Measurements from ENCODE around the gene SLX4IP. TPM values are rescaled to one million over a fixed set of nuclear protein-coding genes. Genes with fewer than 3 reads are reported as not detected.

SLX4IP gene
- total RNA-seq, 3 donors from 2014 or later, result 5.7 to 9.7 (median 7.7) TPM

- DNase-seq (no peak), ATAC-seq (no peak)
- TF ChIP-seq CTCF (IDR thresholded peaks at IDR 0.05), result no peak
- intact Hi-C loops (cut with DNase I, micrococcal nuclease), result no loop called here
- H3K4me3 ChIP-seq, result no peak overlapping the region
- H3K36me3 ChIP-seq (ENCODE audit: low read depth), result peaks cover 8% of the 10 kb centered on the region
- no peaks in the 10 kb centered on the region for H3K9me3 ChIP-seq
- peaks cover 9% of the 10 kb centered on the region for H3K4me1 ChIP-seq (ENCODE audit: low read depth)
Observed at GRCh38 chr20:10641893-10642292, 206.8 kb downstream of the SLX4IP start.

GRCh38 chr20:10642856-10643559 lies 207.9 kb downstream of the SLX4IP start:
- intact Hi-C loops (cut with DNase I, micrococcal nuclease), result no loop called here
- Histone ChIP-seq H3K9me3 (no peaks in the 10 kb centered on the region), H3K4me1 (ENCODE audit: low read depth) (no peaks in the 10 kb centered on the region), H3K4me3 (no peak overlapping the region), H3K36me3 (ENCODE audit: low read depth) (peaks cover 8% of the 10 kb centered on the region)
- DNase-seq (no peak), ATAC-seq (no peak)
- no peak for TF ChIP-seq CTCF (IDR thresholded peaks at IDR 0.05)

- Histone ChIP-seq H3K4me1 (ENCODE audit: low read depth) (no peaks in the 10 kb centered on the region), H3K4me3 (no peak overlapping the region), H3K36me3 (ENCODE audit: low read depth) (peaks cover 8% of the 10 kb centered on the region), H3K9me3 (no peaks in the 10 kb centered on the region)
- no peak for TF ChIP-seq CTCF (IDR thresholded peaks at IDR 0.05)
- intact Hi-C loops (cut with DNase I, micrococcal nuclease), result no loop called here
- no peak for ATAC-seq
- DNase-seq, result no peak
Observed at GRCh38 chr20:10643560-10643873, 208.4 kb downstream of the SLX4IP start.

GRCh38 chr20:10644458-10645204 lies 209.5 kb downstream of the SLX4IP start:
- Histone ChIP-seq H3K4me1 (ENCODE audit: low read depth) (no peaks in the 10 kb centered on the region), H3K4me3 (no peak overlapping the region), H3K36me3 (ENCODE audit: low read depth) (peaks cover 8% of the 10 kb centered on the region), H3K9me3 (no peaks in the 10 kb centered on the region)
- no peak for ATAC-seq
- DNase-seq, result no peak
- no peak for TF ChIP-seq CTCF (IDR thresholded peaks at IDR 0.05)
- intact Hi-C loops (cut with DNase I, micrococcal nuclease), result no loop called here

- Histone ChIP-seq H3K9me3 (no peaks in the 10 kb centered on the region), H3K4me3 (no peak overlapping the region), H3K36me3 (ENCODE audit: low read depth) (peaks cover 8% of the 10 kb centered on the region), H3K4me1 (ENCODE audit: low read depth) (no peaks in the 10 kb centered on the region)
- intact Hi-C loops (cut with DNase I, micrococcal nuclease), result no loop called here
- ATAC-seq (no peak), DNase-seq (no peak)
- no peak for TF ChIP-seq CTCF (IDR thresholded peaks at IDR 0.05)
Observed at GRCh38 chr20:10645205-10645570, 210.1 kb downstream of the SLX4IP start.

All from mucosa of descending colon (tissue), 3 donors.